Measurements from ENCODE around the gene SH2B3. TPM values are rescaled to one million over a fixed set of nuclear protein-coding genes. Genes with fewer than 3 reads are reported as not detected.
A peak's percentile ranks its signal among the peaks of the same experiment; 100 is the strongest.

Gene SH2B3
- total RNA-seq, 4 donors from 2014 or later: 3.3 to 16.2 (median 5.6) TPM

GRCh38 chr12:111436811-111437210 lies 31.1 kb downstream of the SH2B3 start:
- Histone ChIP-seq H3K9me3 (no peaks in the 10 kb centered on the region), H3K4me1 (peaks cover 17 to 95% (median 39%) of the 10 kb centered on the region in 3 donors), H3K36me3 (no peaks in the 10 kb centered on the region), H3K4me3 (no peak overlapping the region), H3K27me3 (no peaks in the 10 kb centered on the region), H3K27ac (peak overlapping the region in 3 of 4 donors; percentile 40 to 85 (median 83))
- intact Hi-C loops (cut with DNase I): no loop called here
- 89 to 100% methylated on average over 1 of the region's 4 CpGs for WGBS, 2 donors
- TF ChIP-seq POLR2A (IDR thresholded peaks at IDR 0.05) (no peak), CTCF (IDR thresholded peaks at IDR 0.05) (no peak)
- no peak for DNase-seq

- DNase-seq: no peak
- 47 to 59% methylated on average over 5 to 6 of the region's 8 CpGs for WGBS, 2 donors
- H3K9me3 ChIP-seq: no peaks in the 10 kb centered on the region
- H3K4me3 ChIP-seq: no peak overlapping the region
- H3K36me3 ChIP-seq: peaks cover 0 to 10% (median 0%) of the 10 kb centered on the region in 3 donors
- TF ChIP-seq CTCF (IDR thresholded peaks at IDR 0.05) (no peak), POLR2A (IDR thresholded peaks at IDR 0.05) (no peak)
- intact Hi-C loops (cut with DNase I): no loop called here
- H3K27ac ChIP-seq: peak overlapping the region in 3 of 4 donors; percentile 40 to 85 (median 83)
- peaks cover 17 to 95% (median 47%) of the 10 kb centered on the region in 3 donors for H3K4me1 ChIP-seq
- no peaks in the 10 kb centered on the region for H3K27me3 ChIP-seq
These were observed 32.2 kb downstream of the SH2B3 start for GRCh38 chr12:111437816-111438454.

DNA sequence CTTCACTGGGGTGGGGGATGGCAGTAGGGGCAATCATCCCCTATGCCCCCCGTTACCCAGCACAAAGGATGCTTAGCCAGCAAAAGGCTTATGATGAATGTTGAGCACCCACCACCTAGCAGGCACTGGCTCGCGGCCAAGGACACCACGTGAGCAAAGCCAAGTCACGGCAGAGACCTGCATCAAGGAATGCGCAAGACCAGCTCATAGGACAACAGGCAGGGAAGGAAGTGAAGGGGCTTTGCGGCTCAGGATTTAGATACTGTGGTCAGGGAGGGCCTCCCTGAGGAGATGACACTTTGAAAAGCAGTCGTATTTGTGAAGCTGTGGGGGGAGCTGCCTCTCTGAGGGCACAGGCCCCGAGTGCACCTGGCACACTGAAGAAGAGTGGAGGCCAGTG lies 32.8 kb downstream of the SH2B3 start:
- H3K27me3 ChIP-seq: no peaks in the 10 kb centered on the region
- H3K4me1 ChIP-seq: peaks cover 17 to 96% (median 52%) of the 10 kb centered on the region in 3 donors
- TF ChIP-seq POLR2A (IDR thresholded peaks at IDR 0.05) (no peak), CTCF (IDR thresholded peaks at IDR 0.05) (no peak)
- H3K36me3 ChIP-seq: peaks cover 0 to 16% (median 0%) of the 10 kb centered on the region in 3 donors
- WGBS, 2 donors: 15 to 28% methylated on average over 3 to 5 of the region's 9 CpGs
- H3K9me3 ChIP-seq: no peaks in the 10 kb centered on the region
- DNase-seq: no peak
- H3K27ac ChIP-seq: peak overlapping the region in 3 of 4 donors; percentile 32 to 85 (median 83)
- intact Hi-C loops (cut with DNase I): no loop called here
- no peak overlapping the region for H3K4me3 ChIP-seq

DNA sequence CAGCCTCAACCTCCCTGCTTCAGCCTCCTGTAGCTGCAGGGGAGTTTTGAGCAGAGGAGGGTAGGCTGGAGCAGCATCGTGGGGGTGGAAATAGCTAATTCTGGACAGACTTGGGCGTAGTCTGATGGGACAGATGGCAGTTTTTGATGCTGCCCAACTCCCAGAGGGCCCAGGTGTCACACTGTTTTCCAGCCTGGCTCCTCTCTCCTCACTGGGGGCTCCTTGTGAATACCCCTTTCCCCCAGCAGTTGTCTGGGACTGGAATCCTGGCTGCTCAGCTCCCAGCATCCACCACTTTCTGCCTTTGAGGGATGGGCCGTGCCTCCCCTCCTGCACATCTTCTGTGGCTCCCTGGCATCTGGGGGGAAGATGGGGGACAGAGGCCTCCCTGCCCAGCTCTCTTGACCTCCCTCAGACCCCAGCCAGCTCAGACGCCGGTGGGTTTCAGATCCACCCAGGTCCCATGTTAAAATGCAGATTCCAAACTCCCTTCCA lies 34.0 kb downstream of the SH2B3 start:
- Histone ChIP-seq H3K4me3 (no peak overlapping the region), H3K36me3 (peaks cover 0 to 28% (median 0%) of the 10 kb centered on the region in 3 donors), H3K4me1 (peaks cover 21 to 96% (median 53%) of the 10 kb centered on the region in 3 donors), H3K27me3 (no peaks in the 10 kb centered on the region), H3K27ac (peak overlapping the region in 3 of 4 donors; percentile 47 to 49 (median 49)), H3K9me3 (no peaks in the 10 kb centered on the region)
- DNase-seq: no peak
- no peak for TF ChIP-seq CTCF (IDR thresholded peaks at IDR 0.05)
- TF ChIP-seq POLR2A (IDR thresholded peaks at IDR 0.05): no peak
- 70 to 78% methylated on average over 3 of the region's 5 CpGs for WGBS, 2 donors
- intact Hi-C loops (cut with DNase I): no loop called here

GRCh38 chr12:111440152-111440551 lies 34.4 kb downstream of the SH2B3 start:
- no peak for DNase-seq
- no peaks in the 10 kb centered on the region for H3K9me3 ChIP-seq
- WGBS, 2 donors: 79 to 81% methylated on average over 6 to 7 of the region's 8 CpGs
- H3K36me3 ChIP-seq: peaks cover 0 to 33% (median 0%) of the 10 kb centered on the region in 3 donors
- peaks cover 21 to 96% (median 53%) of the 10 kb centered on the region in 3 donors for H3K4me1 ChIP-seq
- TF ChIP-seq CTCF (IDR thresholded peaks at IDR 0.05): no peak
- TF ChIP-seq POLR2A (IDR thresholded peaks at IDR 0.05): no peak
- no peak overlapping the region for H3K4me3 ChIP-seq
- no peaks in the 10 kb centered on the region for H3K27me3 ChIP-seq
- H3K27ac ChIP-seq: peak overlapping the region in 3 of 4 donors; percentile 47 to 49 (median 49)
- intact Hi-C loops (cut with DNase I): no loop called here

Data from esophagus squamous epithelium (tissue), 5 donors.